Measurements from ENCODE around the gene KANSL1. TPM values are rescaled to one million over a fixed set of nuclear protein-coding genes. Genes with fewer than 3 reads are reported as not detected.

The KANSL1 gene
- total RNA-seq, 1 donor from 2014 or later = 61.4 TPM

- Mint-ChIP-seq H3K4me3 (ENCODE audit: unreplicated experiment) (no peak overlapping the region), H3K4me1 (ENCODE audit: low read depth) (peaks cover 56% of the 10 kb centered on the region), H3K9me3 (ENCODE audit: low read depth) (no peaks in the 10 kb centered on the region), H3K27ac (ENCODE audit: unreplicated experiment) (no peak overlapping the region), H3K27me3 (ENCODE audit: low read depth) (no peaks in the 10 kb centered on the region), H3K36me3 (ENCODE audit: low read depth) (no peaks in the 10 kb centered on the region)
- no peak for TF ChIP-seq CTCF (IDR thresholded peaks at IDR 0.05)
- DNase-seq (ENCODE audit: low spot score) = no peak
These were observed 45.0 kb downstream of the KANSL1 start for GRCh38 chr17:46148247-46148646.

DNA sequence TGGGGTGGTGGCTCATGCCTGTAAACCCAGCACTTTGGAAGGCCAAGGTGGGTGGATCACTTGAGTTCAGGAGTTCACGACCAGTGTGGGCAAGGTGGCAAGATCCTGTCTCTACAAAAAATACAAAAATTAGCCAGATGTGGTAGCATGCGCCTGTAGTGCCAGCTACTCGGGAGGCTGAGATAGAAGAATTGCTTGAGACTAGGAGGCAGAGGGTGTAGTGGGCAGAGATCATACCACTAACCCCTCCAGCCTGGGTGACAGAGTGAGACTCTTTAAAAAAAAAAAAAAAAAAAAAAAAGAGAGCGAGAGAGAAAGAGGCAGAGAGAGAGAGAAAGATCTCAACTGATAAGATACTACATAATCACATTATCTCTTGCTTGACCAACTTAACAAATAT, 45.9 kb downstream of the KANSL1 start:
- no peak overlapping the region for H3K4me3 Mint-ChIP-seq (ENCODE audit: unreplicated experiment)
- no peaks in the 10 kb centered on the region for H3K36me3 Mint-ChIP-seq (ENCODE audit: low read depth)
- H3K9me3 Mint-ChIP-seq (ENCODE audit: low read depth) = no peaks in the 10 kb centered on the region
- no peaks in the 10 kb centered on the region for H3K27me3 Mint-ChIP-seq (ENCODE audit: low read depth)
- no peak for TF ChIP-seq CTCF (IDR thresholded peaks at IDR 0.05)
- no peak overlapping the region for H3K27ac Mint-ChIP-seq (ENCODE audit: unreplicated experiment)
- H3K4me1 Mint-ChIP-seq (ENCODE audit: low read depth) = peaks cover 55% of the 10 kb centered on the region
- no peak for DNase-seq (ENCODE audit: low spot score)

GRCh38 chr17:46144246-46144645, 49.0 kb downstream of the KANSL1 start:
- Mint-ChIP-seq H3K9me3 (ENCODE audit: low read depth) (no peaks in the 10 kb centered on the region), H3K27ac (ENCODE audit: unreplicated experiment) (no peak overlapping the region), H3K27me3 (ENCODE audit: low read depth) (no peaks in the 10 kb centered on the region), H3K4me1 (ENCODE audit: low read depth) (peaks cover 58% of the 10 kb centered on the region), H3K36me3 (ENCODE audit: low read depth) (no peaks in the 10 kb centered on the region), H3K4me3 (ENCODE audit: unreplicated experiment) (no peak overlapping the region)
- no peak for DNase-seq (ENCODE audit: low spot score)
- no peak for TF ChIP-seq CTCF (IDR thresholded peaks at IDR 0.05)

DNA sequence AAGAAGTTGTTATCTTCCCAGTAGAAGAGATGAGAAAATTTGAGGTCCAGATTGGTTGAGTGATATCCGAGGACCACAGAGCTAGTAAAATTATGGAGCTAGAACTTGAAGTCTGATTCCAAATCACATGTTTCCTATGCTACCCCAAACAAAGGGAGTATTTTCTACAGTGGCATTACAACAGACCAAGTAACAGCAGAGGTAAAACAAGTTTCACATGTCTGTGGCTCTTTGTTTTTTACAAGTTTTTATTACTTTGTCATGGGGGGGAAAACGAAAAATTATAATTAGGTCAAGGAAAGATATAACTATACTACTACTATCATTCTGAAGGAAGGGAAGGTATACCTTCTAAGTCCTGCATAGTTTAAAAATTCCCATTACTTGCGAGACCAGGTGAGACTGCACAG, 49.4 kb downstream of the KANSL1 start:
- Mint-ChIP-seq H3K9me3 (ENCODE audit: low read depth) (no peaks in the 10 kb centered on the region), H3K4me3 (ENCODE audit: unreplicated experiment) (no peak overlapping the region)

GRCh38 chr17:46141645-46142044, 51.6 kb downstream of the KANSL1 start:
- Mint-ChIP-seq H3K4me3 (ENCODE audit: unreplicated experiment) (no peak overlapping the region), H3K27ac (ENCODE audit: unreplicated experiment) (no peak overlapping the region), H3K27me3 (ENCODE audit: low read depth) (no peaks in the 10 kb centered on the region), H3K4me1 (ENCODE audit: low read depth) (peaks cover 81% of the 10 kb centered on the region), H3K9me3 (ENCODE audit: low read depth) (no peaks in the 10 kb centered on the region), H3K36me3 (ENCODE audit: low read depth) (no peaks in the 10 kb centered on the region)
- TF ChIP-seq CTCF (IDR thresholded peaks at IDR 0.05) = no peak
- no peak for DNase-seq (ENCODE audit: low spot score)

More for the DNA sequence above, 49.4 kb downstream of the KANSL1 start:
- no peak for DNase-seq (ENCODE audit: low spot score)
- Mint-ChIP-seq H3K27ac (ENCODE audit: unreplicated experiment) (no peak overlapping the region), H3K27me3 (ENCODE audit: low read depth) (no peaks in the 10 kb centered on the region), H3K36me3 (ENCODE audit: low read depth) (no peaks in the 10 kb centered on the region), H3K4me1 (ENCODE audit: low read depth) (peaks cover 62% of the 10 kb centered on the region)
- TF ChIP-seq CTCF (IDR thresholded peaks at IDR 0.05) = no peak
